ENCODE results near the gene AAR2. TPM values are rescaled to one million over a fixed set of nuclear protein-coding genes. Genes with fewer than 3 reads are reported as not detected.

The AAR2 gene
- polyA plus RNA-seq, 3 donors, result 43.7 to 46.0 (median 44.7) TPM

- DNase-seq (ENCODE audit: low read depth in 3 of 3, low spot score in 2 of 3), result no peak
These were observed 39.3 kb downstream of the AAR2 start for GRCh38 chr20:36275441-36276189.

GRCh38 chr20:36277546-36277945 is 41.3 kb downstream of the AAR2 start:
- no peak for DNase-seq (ENCODE audit: low read depth in 3 of 3, low spot score in 2 of 3)

GRCh38 chr20:36279362-36279761 is 43.1 kb downstream of the AAR2 start:
- DNase-seq (ENCODE audit: low read depth in 3 of 3, low spot score in 2 of 3), result no peak

- no peak for DNase-seq (ENCODE audit: low read depth in 3 of 3, low spot score in 2 of 3)
These were observed 43.5 kb downstream of the AAR2 start for GRCh38 chr20:36279776-36280175.

GRCh38 chr20:36281785-36282380 is 45.6 kb downstream of the AAR2 start:
- DNase-seq (ENCODE audit: low read depth in 3 of 3, low spot score in 2 of 3), result no peak

GRCh38 chr20:36284751-36285150 is 48.5 kb downstream of the AAR2 start:
- DNase-seq (ENCODE audit: low read depth in 3 of 3, low spot score in 2 of 3), result no peak

- DNase-seq (ENCODE audit: low read depth in 3 of 3, low spot score in 2 of 3), result no peak
These were observed 49.6 kb downstream of the AAR2 start for GRCh38 chr20:36285746-36286447.

- DNase-seq (ENCODE audit: low read depth in 3 of 3, low spot score in 2 of 3), result no peak
These were observed 61.4 kb downstream of the AAR2 start for GRCh38 chr20:36297656-36298055.

- DNase-seq (ENCODE audit: low read depth in 3 of 3, low spot score in 2 of 3), result no peak
These were observed 61.8 kb downstream of the AAR2 start for GRCh38 chr20:36298061-36298460.

GRCh38 chr20:36298795-36299339 is 62.6 kb downstream of the AAR2 start:
- no peak for DNase-seq (ENCODE audit: low read depth in 3 of 3, low spot score in 2 of 3)

- DNase-seq (ENCODE audit: low read depth in 3 of 3, low spot score in 2 of 3), result no peak
These were observed 63.2 kb downstream of the AAR2 start for GRCh38 chr20:36299459-36299858.

GRCh38 chr20:36301359-36302119 is 65.3 kb downstream of the AAR2 start:
- no peak for DNase-seq (ENCODE audit: low read depth in 3 of 3, low spot score in 2 of 3)

GRCh38 chr20:36303020-36303595 is 66.8 kb downstream of the AAR2 start:
- no peak for DNase-seq (ENCODE audit: low read depth in 3 of 3, low spot score in 2 of 3)

- no peak for DNase-seq (ENCODE audit: low read depth in 3 of 3, low spot score in 2 of 3)
These were observed 67.6 kb downstream of the AAR2 start for GRCh38 chr20:36303831-36304230.

- no peak for DNase-seq (ENCODE audit: low read depth in 3 of 3, low spot score in 2 of 3)
These were observed 68.7 kb downstream of the AAR2 start for GRCh38 chr20:36304786-36305495.

GRCh38 chr20:36305602-36306551 is 69.6 kb downstream of the AAR2 start, which contains the start of gene DLGAP4:
DLGAP4 (plus strand) TSS chr20:36306339; CDS start chr20:36431718, 125,379 bp downstream.
- DNase-seq (ENCODE audit: low read depth in 3 of 3, low spot score in 2 of 3), result no peak

Data from right renal cortex interstitium (tissue), 3 donors.